ENCODE results near the gene LYRM1. TPM values are rescaled to one million over a fixed set of nuclear protein-coding genes. Genes with fewer than 3 reads are reported as not detected.

The LYRM1 gene
- total and polyA plus RNA-seq, 4 donors, result 27.8 to 50.5 (median 31.1) TPM

GRCh38 chr16:20853143-20853542, 47.4 kb upstream of the LYRM1 start:
- WGBS, 2 donors, result 71 to 72% methylated on average over 5 of the region's 5 CpGs
- no peak for ATAC-seq (ENCODE audit: insufficient read depth, low FRiP score)

DNA sequence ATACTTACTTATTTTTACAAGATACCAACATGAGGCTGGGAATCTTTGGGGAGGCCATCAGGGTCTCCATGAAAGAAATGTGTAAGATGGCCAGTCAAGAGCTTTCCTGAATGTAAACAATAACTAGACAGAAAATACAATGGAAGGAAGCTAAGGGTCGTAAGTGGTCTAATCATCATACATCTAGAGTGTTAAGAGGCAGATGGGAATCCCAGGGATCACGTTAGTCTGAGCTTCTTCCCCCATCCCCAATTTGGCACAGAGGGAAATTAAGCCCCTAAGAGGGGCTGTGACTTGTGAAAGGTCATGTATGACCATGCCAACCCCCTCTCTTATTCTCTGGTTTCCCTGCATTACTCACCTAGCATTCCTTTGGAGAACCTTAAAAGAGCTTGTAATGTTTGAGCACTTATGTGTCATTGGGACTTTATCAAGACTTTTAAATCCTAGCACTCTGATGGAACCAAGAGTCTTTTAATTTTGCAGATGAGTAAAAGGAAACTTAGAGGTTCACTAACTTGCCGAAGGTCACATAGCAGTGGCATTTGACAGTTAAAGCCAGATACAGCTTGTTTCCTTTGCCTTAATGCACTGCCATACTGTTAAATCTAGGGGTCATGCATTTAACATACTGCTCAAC, 46.5 kb upstream of the LYRM1 start:
- no peak for ATAC-seq (ENCODE audit: insufficient read depth, low FRiP score)
- Histone ChIP-seq H3K9ac (ENCODE audit: insufficient read depth in 1 of 2, low read length in 2 of 2) (no peak overlapping the region), H3K4me3 (no peak overlapping the region), H3K27ac (ENCODE audit: low read depth in 1 of 2, low read length in 1 of 2) (no peak overlapping the region), H3K4me1 (ENCODE audit: control insufficient read depth in 5 of 5, insufficient read depth in 5 of 5, low read length in 5 of 5) (peaks cover 8 to 33% (median 13%) of the 10 kb centered on the region in 5 donors), H3K27me3 (ENCODE audit: control insufficient read depth in 3 of 3, insufficient read depth in 3 of 3, low read length in 2 of 3) (no peaks in the 10 kb centered on the region), H3K9me3 (ENCODE audit: control insufficient read depth in 4 of 4, insufficient read depth in 3 of 4, low read length in 3 of 4) (no peaks in the 10 kb centered on the region), H3K36me3 (ENCODE audit: control insufficient read depth in 4 of 4, insufficient read depth in 4 of 4, low read length in 4 of 4) (peaks cover 6 to 9% (median 7%) of the 10 kb centered on the region in 4 donors)
- TF ChIP-seq CTCF (IDR thresholded peaks at IDR 0.05; ENCODE audit: control extremely low read depth, extremely low read depth), result no peak
- 77 to 85% methylated on average over 3 of the region's 3 CpGs for WGBS, 2 donors
- DNase-seq, result no peak

More at GRCh38 chr16:20853143-20853542, 47.4 kb upstream of the LYRM1 start:
- Histone ChIP-seq H3K36me3 (ENCODE audit: control insufficient read depth in 4 of 4, insufficient read depth in 4 of 4, low read length in 4 of 4) (peaks cover 5 to 9% (median 7%) of the 10 kb centered on the region in 4 donors), H3K9me3 (ENCODE audit: control insufficient read depth in 4 of 4, insufficient read depth in 3 of 4, low read length in 3 of 4) (no peaks in the 10 kb centered on the region), H3K27ac (ENCODE audit: low read depth in 1 of 2, low read length in 1 of 2) (peak overlapping the region; percentile 43 to 71), H3K9ac (ENCODE audit: insufficient read depth in 1 of 2, low read length in 2 of 2) (no peak overlapping the region), H3K4me3 (no peak overlapping the region), H3K4me1 (ENCODE audit: control insufficient read depth in 5 of 5, insufficient read depth in 5 of 5, low read length in 5 of 5) (peaks cover 8 to 33% (median 13%) of the 10 kb centered on the region in 5 donors), H3K27me3 (ENCODE audit: control insufficient read depth in 3 of 3, insufficient read depth in 3 of 3, low read length in 2 of 3) (no peaks in the 10 kb centered on the region)
- no peak for DNase-seq
- TF ChIP-seq CTCF (IDR thresholded peaks at IDR 0.05; ENCODE audit: control extremely low read depth, extremely low read depth), result no peak

GRCh38 chr16:20854963-20855362, 45.6 kb upstream of the LYRM1 start:
- H3K27ac ChIP-seq (ENCODE audit: low read depth in 1 of 2, low read length in 1 of 2), result no peak overlapping the region

More at GRCh38 chr16:20854963-20855362, 45.6 kb upstream of the LYRM1 start:
- WGBS, 2 donors, result 92 to 97% methylated on average over 2 of the region's 2 CpGs
- no peak overlapping the region for H3K4me3 ChIP-seq
- ATAC-seq (ENCODE audit: insufficient read depth, low FRiP score) (no peak), DNase-seq (no peak)
- no peaks in the 10 kb centered on the region for H3K9me3 ChIP-seq (ENCODE audit: control insufficient read depth in 4 of 4, insufficient read depth in 3 of 4, low read length in 3 of 4)
- H3K36me3 ChIP-seq (ENCODE audit: control insufficient read depth in 4 of 4, insufficient read depth in 4 of 4, low read length in 4 of 4), result peaks cover 9 to 12% (median 10%) of the 10 kb centered on the region in 4 donors
- peaks cover 8 to 32% (median 12%) of the 10 kb centered on the region in 5 donors for H3K4me1 ChIP-seq (ENCODE audit: control insufficient read depth in 5 of 5, insufficient read depth in 5 of 5, low read length in 5 of 5)
- no peak for TF ChIP-seq CTCF (IDR thresholded peaks at IDR 0.05; ENCODE audit: control extremely low read depth, extremely low read depth)
- no peak overlapping the region for H3K9ac ChIP-seq (ENCODE audit: insufficient read depth in 1 of 2, low read length in 2 of 2)
- H3K27me3 ChIP-seq (ENCODE audit: control insufficient read depth in 3 of 3, insufficient read depth in 3 of 3, low read length in 2 of 3), result no peaks in the 10 kb centered on the region

Measured in lung (tissue), 12 donors.